GM18909 (cell line): ENCODE measurements around the gene RIMBP2.

Experiments
- ATAC-seq: cut with Tn5 transposase; IDR thresholded peaks from one replicate; pipeline ENCODE4 v1.9.1; 2021; ENCODE audit warnings: mild to moderate bottlenecking; ENCODE audit not compliant: unreplicated experiment, poor library complexity

RIMBP2 gene

GRCh38 chr12:130556486-130557055 is 159.5 kb downstream of the RIMBP2 start:
- no peak for ATAC-seq

DNA sequence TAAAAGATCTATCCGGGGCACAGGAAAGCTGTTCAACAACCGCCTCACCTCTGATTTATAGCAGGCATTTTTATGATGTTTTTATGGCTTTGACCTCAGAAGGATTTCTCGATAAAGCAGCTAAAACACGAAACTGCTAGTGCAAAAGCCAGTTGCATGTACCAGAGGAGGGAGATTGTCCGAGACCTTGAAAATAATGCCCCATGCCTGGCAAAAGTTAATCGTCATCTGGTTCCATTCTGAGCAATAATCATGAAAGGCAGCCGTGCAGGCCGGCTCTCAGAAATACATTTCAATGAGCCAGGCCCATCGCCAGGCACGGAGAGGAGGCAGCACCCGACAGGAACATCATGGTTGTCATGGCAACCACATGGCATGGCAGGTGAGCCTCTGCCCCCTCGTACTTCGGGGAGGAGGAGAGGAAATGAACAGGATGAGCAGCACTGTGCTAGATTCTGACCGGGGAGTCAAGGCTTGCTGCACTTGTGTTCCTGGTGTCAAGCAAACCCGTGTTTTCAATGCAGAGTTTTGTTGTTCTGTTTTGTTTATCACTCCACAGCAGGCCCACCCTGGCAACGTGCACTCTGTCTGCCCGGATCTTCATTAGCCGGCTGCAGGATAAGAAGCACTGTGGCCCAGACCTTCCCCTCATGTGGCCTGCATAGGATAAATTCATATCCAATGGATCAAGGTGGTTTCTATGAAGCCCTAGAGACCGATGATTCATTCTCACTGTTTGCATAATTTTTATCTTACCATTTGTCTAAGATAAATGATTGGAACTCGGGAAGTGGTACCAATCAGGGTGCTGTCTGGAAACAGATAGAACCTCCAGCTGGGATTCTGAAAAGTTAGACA is 160.2 kb downstream of the RIMBP2 start:
- ATAC-seq: no peak

- no peak for ATAC-seq
Measured at GRCh38 chr12:130555221-130555620, 160.9 kb downstream of the RIMBP2 start.

GRCh38 chr12:130552483-130552996 is 163.6 kb downstream of the RIMBP2 start:
- ATAC-seq: no peak

DNA sequence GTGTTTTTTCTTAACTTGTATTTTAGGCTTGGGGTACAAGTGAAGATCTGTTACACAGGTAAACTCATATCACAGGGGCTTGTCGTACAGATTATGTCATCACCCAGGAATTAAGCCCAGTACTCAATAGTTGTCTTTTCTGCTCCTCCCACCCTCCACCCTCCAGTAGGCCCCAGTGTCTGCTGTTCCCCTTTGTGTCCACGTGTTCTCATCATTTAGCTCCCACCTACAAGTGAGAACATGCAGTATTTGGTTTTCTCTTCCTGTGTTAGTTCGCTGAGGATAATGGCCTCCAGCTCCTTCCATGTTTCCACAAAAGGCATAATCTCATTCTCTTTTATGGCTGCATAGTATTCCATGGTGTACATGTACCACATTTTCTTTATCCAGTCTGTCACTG is 166.7 kb downstream of the RIMBP2 start:
- ATAC-seq: no peak

- ATAC-seq: no peak
Measured at GRCh38 chr12:130547480-130548155, 168.5 kb downstream of the RIMBP2 start.

DNA sequence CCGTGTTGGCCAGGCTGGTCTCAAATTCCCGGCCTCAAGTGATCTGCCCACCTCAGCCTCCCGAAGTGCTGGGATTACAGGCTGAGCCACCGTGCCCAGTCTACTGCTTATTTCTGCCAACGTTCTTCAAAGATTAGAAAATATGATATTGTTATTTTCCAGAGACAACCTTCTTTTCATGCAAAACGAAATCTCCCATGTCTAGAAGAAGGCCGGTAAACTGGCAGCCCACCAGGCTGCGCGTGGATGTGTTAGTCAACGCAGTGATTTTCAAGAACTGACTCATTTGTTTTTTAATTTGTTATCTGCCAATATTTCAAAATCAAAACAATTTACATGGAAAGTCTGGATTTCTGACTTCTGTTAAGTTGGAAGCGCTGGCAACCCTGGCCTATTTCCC is 169.6 kb downstream of the RIMBP2 start:
- ATAC-seq: no peak

DNA sequence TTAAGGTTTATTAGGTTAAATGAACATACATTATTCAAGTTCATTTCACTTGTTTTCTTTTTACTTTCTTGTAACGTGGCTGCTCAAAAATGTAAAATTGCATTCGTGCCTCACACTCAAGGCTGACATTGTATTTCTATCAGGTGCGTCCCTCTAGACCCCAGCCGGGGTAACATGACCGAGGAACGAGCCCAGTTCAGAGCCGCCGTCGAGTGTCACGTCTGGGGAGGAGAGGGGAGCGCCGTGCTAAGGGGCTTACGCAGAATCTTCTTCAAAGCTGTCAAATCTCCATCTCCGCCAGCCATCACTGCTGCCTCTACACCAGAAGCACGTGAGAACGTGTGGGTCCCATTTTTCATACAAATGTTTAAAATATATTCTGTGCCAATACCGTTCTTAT is 170.6 kb downstream of the RIMBP2 start:
- no peak for ATAC-seq

DNA sequence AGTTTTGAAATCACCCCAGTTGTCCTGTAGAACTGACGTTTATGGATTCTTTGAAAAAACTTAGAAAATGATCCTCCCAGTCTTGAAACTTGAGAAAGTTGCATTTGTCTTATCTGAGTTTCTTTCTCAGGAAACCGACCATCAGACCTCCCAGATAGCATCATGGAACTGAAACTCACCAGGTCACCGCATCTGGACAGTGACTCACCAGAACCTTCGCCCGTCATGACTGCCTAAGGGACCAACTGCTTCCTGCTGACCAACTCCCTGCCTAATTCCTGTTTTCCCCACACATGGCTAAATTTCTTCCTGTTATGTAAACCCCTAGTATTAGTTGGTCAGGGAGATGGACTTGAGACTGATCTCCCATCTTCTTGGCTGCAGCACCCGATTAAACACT is 175.7 kb downstream of the RIMBP2 start:
- no peak for ATAC-seq

DNA sequence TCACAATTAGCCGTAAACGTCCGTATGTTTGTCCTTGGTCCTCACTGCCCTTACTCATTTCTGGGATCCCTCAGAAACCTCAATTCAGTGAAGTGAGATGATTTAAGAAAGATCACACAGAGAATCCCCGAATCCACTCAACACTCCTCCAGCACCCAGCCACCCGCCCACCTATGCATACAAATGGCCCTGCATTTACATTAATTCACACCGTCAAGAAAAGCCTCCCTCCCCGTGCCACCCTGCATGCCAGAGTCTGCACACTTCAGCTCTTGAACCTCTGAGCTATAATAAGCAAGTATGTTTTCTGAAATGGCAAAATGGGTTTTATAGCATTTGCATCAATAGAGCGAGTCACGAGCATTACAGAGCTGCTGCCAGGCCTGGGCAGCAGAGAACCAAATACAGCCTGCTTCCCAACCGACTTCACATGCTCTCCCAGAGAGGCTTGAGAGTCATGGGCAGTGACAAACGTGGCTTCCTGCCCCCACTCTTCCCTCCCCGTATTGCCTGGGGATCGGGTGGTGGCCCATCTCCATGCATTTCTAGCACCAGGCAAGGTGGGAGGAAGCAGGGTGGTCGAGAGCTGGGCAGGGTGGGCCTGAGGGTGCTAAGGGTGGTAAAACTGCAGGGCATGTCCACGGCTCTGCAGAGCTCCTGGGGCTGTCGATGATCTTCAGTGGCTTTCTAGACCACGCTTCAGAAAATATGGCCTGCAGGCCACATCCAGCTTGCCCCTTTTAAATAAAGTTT is 177.6 kb downstream of the RIMBP2 start:
- ATAC-seq: no peak

- ATAC-seq: no peak
Measured at GRCh38 chr12:130537655-130538054, 178.4 kb downstream of the RIMBP2 start.

- no peak for ATAC-seq
Measured at GRCh38 chr12:130537051-130537450, 179.0 kb downstream of the RIMBP2 start.

DNA sequence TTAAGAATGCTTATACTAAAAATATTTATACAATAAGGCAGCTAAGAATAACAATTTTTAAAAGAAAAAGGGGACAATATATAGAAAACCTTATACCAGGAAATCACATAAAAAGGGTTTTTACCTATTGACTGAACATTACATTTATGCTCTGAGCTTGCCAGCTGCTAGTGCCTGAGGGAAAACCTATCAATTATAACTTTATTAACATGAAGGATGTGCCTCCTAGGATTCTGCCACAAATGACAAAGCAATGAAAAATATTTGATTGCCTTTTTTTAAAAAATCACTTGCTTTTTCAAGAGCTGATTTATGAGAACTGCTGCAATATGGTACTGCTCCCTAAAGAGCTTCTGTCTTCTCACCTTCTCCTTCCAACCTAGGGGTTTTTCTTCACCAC is 185.7 kb downstream of the RIMBP2 start:
- ATAC-seq: no peak

- ATAC-seq: no peak
Measured at GRCh38 chr12:130529781-130530180, 186.3 kb downstream of the RIMBP2 start.

GRCh38 chr12:130527239-130527638 is 188.9 kb downstream of the RIMBP2 start:
- no peak for ATAC-seq

GRCh38 chr12:130526813-130527212 is 189.3 kb downstream of the RIMBP2 start:
- no peak for ATAC-seq

GRCh38 chr12:130525384-130526172 is 190.5 kb downstream of the RIMBP2 start:
- no peak for ATAC-seq

DNA sequence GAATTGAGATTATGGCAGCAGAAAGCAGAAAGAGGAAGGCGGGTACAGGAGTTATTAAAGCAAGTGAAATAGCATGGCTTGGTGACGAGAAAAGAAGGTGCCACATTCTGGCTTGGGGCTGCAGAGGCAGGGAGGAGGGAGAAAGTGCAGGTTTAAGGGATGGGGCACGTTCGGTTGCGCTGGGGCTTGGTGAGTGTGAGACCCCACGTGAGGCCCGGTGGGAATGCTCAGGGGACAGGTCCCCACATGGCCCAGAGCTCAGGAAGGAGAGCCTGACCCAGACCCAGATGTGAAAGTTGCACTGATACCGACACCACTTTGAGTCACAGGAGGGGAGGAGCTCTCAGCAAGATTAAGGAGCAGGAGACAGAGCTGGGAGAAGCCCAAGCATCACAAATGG is 191.3 kb downstream of the RIMBP2 start:
- no peak for ATAC-seq

DNA sequence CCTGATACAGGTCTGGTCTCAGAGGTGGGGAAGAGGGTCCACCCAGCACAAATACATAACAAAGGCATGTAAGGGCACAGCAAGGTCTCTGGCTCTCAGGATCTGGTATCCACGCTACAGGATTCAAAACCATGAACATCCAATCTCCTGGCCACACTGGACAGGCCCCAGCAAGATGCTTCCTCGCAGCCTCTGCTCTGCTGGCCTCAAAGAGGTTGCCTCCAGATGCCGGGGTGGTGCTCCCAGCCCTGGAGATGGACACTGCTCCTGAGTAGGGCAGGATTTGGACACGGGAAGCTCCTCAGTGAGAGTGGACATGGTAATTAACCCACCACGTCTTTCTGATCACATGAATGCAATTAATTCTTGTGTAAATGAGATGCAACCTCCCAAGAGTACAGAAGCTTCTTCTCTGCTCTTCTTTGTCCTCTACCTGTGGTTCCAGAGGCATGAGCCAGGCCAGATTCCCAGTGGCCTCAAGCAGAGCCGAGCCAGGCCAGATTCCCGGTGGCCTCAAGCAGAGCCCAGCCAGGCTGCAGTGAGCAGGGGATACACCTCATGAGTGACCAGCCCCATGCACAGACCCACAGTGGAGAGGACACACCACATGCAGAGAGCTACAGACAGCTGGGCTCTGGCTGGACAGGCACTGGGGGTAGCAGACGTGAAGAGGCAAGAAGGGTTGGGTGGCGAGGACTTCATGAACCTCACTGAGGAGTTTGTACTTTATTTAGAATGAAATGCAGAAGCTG is 192.1 kb downstream of the RIMBP2 start:
- no peak for ATAC-seq
